SH-SY5Y (cell line): ENCODE data around the gene KRTAP1-3.

Source experiments
- GATA2 ChIP-seq: IDR thresholded peaks from 2 replicates; pipeline ENCODE4 v1.6.1; 2011; ENCODE audit warnings: mild to moderate bottlenecking, low read depth, low read length
- GATA3 ChIP-seq: IDR thresholded peaks from 2 replicates; pipeline ENCODE4 v1.6.1; 2011; ENCODE audit warnings: low read depth, mild to moderate bottlenecking, low read length, moderate library complexity

- TF ChIP-seq GATA3: no peak
- TF ChIP-seq GATA2: no peak
These were observed 13.8 kb upstream of the KRTAP1-3 start for GRCh38 chr17:41048441-41048840.
